GM21526 (cell line): ENCODE results near the gene LGALS12.

Experiments
- ATAC-seq: cut with Tn5 transposase; IDR thresholded peaks from one replicate; pipeline ENCODE4 v1.9.1; 2021; ENCODE audit warnings: moderate library complexity; ENCODE audit not compliant: unreplicated experiment, low FRiP score

LGALS12 gene

GRCh38 chr11:63556404-63557013, 50.6 kb downstream of the LGALS12 start:
- ATAC-seq: no peak

- no peak for ATAC-seq
Measured at GRCh38 chr11:63557570-63557969, 51.7 kb downstream of the LGALS12 start.

GRCh38 chr11:63558459-63559157, 52.7 kb downstream of the LGALS12 start:
- ATAC-seq: no peak

- ATAC-seq: no peak
Measured at GRCh38 chr11:63560506-63561180, 54.8 kb downstream of the LGALS12 start.

GRCh38 chr11:63563201-63564055, 57.5 kb downstream of the LGALS12 start, which contains the start of gene PLAAT2:
Gene PLAAT2 (minus strand): TSS chr11:63563379. CDS start chr11:63563324, 55 bp downstream.
- no peak for ATAC-seq

GRCh38 chr11:63564056-63564774, 58.3 kb downstream of the LGALS12 start:
- peak; percentile 58 for ATAC-seq

GRCh38 chr11:63564784-63565350, 59.0 kb downstream of the LGALS12 start:
- no peak for ATAC-seq
